ENCODE results near the gene ADAMTS2.

ADAMTS2 gene

DNA sequence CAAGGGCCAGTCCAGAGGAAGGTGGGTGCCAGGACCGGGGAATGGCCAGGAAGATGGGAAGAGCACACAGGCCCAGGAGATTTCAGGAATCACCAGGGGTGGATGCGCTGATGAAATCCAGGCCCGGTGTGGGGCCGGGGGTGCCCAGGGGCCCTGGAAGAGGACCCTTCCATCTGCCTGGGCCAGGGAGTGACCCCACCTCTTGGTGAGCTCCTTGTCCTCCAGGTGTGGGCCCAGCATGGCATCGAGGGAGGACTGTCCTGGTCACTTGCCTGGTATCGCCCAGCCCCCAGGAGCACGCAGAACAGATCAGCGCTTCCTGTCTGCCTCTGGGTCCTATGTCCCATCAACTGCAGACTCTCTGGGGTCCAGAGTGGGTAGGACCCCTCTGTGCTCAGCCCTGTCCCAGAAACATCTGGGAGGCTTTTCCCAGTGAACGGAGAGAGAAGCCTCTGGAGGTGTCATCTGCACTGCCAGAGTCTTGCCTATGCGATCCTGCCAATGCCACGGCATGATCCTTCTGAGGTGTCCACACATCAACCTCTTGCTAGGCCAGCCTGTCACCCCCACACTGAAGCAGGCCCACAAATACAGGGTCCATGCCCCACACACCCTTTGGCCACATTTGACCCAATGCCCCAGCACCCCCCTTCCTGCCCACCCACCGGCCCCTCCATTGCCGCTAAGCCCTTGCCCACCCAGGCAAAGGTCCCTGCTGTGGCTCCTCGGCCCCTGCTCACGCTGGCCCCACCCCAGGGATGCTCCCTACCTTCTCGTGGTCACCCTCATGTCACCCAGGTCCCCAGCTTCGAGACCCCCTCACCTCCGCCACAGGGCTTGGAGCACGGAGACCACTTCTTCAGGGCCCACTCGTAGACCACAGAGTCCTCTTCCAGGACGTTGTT lies 217.9 kb downstream of the ADAMTS2 start:
- POLR2A ChIA-PET = no interaction called here
- CTCF ChIA-PET = no interaction called here
- DNase-seq (ENCODE audit: low read depth, low spot score) = no peak
- TF ChIP-seq, protein P1, sequence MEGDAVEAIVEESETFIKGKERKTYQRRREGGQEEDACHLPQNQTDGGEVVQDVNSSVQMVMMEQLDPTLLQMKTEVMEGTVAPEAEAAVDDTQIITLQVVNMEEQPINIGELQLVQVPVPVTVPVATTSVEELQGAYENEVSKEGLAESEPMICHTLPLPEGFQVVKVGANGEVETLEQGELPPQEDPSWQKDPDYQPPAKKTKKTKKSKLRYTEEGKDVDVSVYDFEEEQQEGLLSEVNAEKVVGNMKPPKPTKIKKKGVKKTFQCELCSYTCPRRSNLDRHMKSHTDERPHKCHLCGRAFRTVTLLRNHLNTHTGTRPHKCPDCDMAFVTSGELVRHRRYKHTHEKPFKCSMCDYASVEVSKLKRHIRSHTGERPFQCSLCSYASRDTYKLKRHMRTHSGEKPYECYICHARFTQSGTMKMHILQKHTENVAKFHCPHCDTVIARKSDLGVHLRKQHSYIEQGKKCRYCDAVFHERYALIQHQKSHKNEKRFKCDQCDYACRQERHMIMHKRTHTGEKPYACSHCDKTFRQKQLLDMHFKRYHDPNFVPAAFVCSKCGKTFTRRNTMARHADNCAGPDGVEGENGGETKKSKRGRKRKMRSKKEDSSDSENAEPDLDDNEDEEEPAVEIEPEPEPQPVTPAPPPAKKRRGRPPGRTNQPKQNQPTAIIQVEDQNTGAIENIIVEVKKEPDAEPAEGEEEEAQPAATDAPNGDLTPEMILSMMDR (IDR thresholded peaks at IDR 0.05; ENCODE audit: insufficient read depth, low read length, missing control alignments) = no peak
- no peak overlapping the region for H3K4me3 ChIP-seq (ENCODE audit: low read depth, low read length)

- ChIA-PET POLR2A (no interaction called here), CTCF (no interaction called here)
- TF ChIP-seq, protein P1 (IDR thresholded peaks at IDR 0.05; ENCODE audit: insufficient read depth, low read length, missing control alignments) = no peak
- H3K4me3 ChIP-seq (ENCODE audit: low read depth, low read length) = no peak overlapping the region
- no peak for DNase-seq (ENCODE audit: low read depth, low spot score)
These were observed 218.7 kb downstream of the ADAMTS2 start for GRCh38 chr5:179126506-179126991.

DNA sequence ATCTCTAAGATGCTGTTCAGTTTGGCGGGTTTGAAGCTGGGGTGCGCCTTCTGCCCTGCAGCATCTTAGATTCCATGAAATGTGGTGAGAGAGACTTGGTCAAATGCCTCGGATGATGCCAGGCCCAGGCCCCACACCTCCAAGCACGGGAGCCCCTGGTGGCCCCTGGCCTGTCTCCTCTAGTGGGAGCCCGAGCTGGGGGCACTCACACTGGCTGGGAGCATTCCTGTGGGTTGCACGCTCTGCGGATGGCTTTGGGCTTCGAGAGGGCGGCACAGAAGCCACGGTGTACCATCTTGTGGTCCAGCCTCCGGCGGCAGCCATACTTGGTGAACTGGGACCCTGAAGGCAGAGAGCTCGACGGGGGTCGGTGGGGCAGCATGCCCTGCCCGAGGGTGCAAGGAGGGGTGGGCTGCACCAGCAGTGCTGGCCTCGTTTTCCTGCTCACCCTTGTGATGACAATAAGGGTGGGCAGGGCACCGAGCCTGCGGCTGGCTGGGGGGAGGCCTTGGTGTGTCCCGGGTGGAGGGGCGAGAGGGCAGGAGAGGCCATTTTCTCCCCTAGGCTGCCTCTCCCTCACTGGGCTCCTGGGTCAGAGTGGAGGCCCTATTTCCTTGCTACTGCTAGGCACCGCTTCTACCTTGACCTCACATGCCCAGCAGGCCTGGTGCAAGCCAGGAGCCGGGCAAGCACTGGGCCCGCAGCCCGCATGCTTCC lies 219.3 kb downstream of the ADAMTS2 start:
- no peak overlapping the region for H3K4me3 ChIP-seq (ENCODE audit: low read depth, low read length)
- ChIA-PET CTCF (no interaction called here), POLR2A (no interaction called here)
- DNase-seq (ENCODE audit: low read depth, low spot score) = no peak
- TF ChIP-seq, protein P1 (IDR thresholded peaks at IDR 0.05; ENCODE audit: insufficient read depth, low read length, missing control alignments) = no peak

- ChIA-PET CTCF (no interaction called here), POLR2A (no interaction called here)
- TF ChIP-seq, protein P1 (IDR thresholded peaks at IDR 0.05; ENCODE audit: insufficient read depth, low read length, missing control alignments) = no peak
- H3K4me3 ChIP-seq (ENCODE audit: low read depth, low read length) = no peak overlapping the region
- no peak for DNase-seq (ENCODE audit: low read depth, low spot score)
These were observed 220.1 kb downstream of the ADAMTS2 start for GRCh38 chr5:179124853-179125788.

DNA sequence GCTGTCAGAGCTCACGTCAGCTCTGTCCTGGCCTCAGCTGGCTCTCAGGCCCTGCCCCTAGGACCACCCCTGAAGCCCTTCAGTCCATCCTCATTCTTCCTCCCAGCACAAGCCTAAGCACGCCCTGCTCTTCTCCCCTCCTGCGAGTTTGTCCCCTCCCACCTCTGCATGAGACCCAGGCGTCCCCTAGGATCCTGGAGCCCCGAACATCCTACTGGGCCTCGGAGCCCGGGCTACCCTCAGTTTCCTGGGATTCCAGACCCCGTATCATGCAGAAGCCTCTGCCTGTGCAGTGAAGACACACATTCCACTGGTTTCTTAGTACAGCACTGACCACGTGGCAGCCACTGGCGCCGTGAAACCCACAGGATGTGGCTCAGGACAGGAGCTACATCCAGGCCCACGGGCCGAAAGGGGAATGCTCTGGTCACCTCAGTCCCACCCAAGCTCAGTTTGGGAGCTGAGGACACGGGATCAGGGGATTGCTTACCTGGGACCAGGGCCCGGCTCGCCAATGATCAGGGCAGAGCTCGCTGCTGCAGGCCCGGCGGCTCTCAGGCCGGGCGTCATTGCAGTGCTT lies 220.9 kb downstream of the ADAMTS2 start:
- DNase-seq (ENCODE audit: low read depth, low spot score) = no peak
- POLR2A ChIA-PET = no interaction called here
- TF ChIP-seq, protein P1 (IDR thresholded peaks at IDR 0.05; ENCODE audit: insufficient read depth, low read length, missing control alignments) = no peak
- H3K4me3 ChIP-seq (ENCODE audit: low read depth, low read length) = no peak overlapping the region
- CTCF ChIA-PET = no interaction called here
